A549 (cell line): ENCODE data around the gene CD96.

Source experiments
- EP300 ChIP-seq, 2 experiments: fragments of >200 bp; sonication (Bioruptor Twin); formaldehyde crosslinking; IDR thresholded peaks; 2 replicates in 1 of 2; 3 replicates in 1 of 2; pipeline ENCODE4 v1.6.1; 2016 to 2017
- TF ChIP-seq, protein P1 (sequence below): fragments of 450-650 bp; IDR thresholded peaks from 2 replicates; pipeline ENCODE4 v1.6.1; 2014; ENCODE audit warnings: antibody characterized with exemption
- TF ChIP-seq, protein P2 (sequence below): fragments of >200 bp; sonication (Bioruptor Twin); formaldehyde crosslinking; IDR thresholded peaks from 3 replicates; pipeline ENCODE4 v1.5.1; 2016

DNA sequence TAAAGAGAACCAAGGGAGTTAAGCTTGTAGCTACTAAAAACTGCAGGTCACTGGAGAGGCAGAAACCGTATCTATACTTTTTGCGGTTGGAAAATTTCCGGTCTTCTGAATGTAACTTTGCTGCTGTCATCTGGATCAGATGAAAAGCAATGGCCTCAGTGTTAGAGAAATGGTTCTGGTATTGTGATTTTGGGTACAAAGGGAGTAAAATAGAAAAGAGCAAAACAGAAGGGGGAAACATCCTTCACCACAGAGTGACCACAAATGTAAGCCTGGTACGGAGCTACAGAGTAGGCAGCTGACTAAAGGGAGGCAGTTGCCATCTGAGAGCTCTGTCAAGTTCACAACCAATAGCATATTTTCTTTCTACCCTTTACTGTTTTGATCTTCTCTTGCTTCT lies 5.6 kb downstream of the CD96 start:
- TF ChIP-seq, protein P1, sequence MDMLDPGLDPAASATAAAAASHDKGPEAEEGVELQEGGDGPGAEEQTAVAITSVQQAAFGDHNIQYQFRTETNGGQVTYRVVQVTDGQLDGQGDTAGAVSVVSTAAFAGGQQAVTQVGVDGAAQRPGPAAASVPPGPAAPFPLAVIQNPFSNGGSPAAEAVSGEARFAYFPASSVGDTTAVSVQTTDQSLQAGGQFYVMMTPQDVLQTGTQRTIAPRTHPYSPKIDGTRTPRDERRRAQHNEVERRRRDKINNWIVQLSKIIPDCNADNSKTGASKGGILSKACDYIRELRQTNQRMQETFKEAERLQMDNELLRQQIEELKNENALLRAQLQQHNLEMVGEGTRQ = no peak
- TF ChIP-seq, protein P2, sequence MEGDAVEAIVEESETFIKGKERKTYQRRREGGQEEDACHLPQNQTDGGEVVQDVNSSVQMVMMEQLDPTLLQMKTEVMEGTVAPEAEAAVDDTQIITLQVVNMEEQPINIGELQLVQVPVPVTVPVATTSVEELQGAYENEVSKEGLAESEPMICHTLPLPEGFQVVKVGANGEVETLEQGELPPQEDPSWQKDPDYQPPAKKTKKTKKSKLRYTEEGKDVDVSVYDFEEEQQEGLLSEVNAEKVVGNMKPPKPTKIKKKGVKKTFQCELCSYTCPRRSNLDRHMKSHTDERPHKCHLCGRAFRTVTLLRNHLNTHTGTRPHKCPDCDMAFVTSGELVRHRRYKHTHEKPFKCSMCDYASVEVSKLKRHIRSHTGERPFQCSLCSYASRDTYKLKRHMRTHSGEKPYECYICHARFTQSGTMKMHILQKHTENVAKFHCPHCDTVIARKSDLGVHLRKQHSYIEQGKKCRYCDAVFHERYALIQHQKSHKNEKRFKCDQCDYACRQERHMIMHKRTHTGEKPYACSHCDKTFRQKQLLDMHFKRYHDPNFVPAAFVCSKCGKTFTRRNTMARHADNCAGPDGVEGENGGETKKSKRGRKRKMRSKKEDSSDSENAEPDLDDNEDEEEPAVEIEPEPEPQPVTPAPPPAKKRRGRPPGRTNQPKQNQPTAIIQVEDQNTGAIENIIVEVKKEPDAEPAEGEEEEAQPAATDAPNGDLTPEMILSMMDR = no peak
- no peak for TF ChIP-seq EP300 (IDR thresholded peaks at IDR 0.05)
